Lower leg skin (tissue), 4 donors: ENCODE measurements around the gene CFAP119. TPM values are rescaled to one million over a fixed set of nuclear protein-coding genes. Genes with fewer than 3 reads are reported as not detected.

Source experiments
- DNase-seq, 2 donors: peaks; one replicate each; pipeline ENCODE4 v3.0.0-alpha.2; 2019; ENCODE audit warnings: low spot score in 2 of 2
- H3K4me3 ChIP-seq: fragments of 200-600 bp; sonication (generic); 2 replicates; pipeline ENCODE4 v1.5.1; 2017; ENCODE audit warnings: mild to moderate bottlenecking, low read depth; ENCODE audit not compliant: poor library complexity, severe bottlenecking
- CTCF ChIP-seq, 3 donors: fragments of 450-650 bp; IDR thresholded peaks; one replicate each; pipeline ENCODE4 v1.5.1; 2016; ENCODE audit warnings: antibody characterized with exemption in 3 of 3, mild to moderate bottlenecking in 3 of 3, moderate library complexity in 2 of 3
- POLR2A ChIP-seq, 2 donors: fragments of 450-650 bp; IDR thresholded peaks; one replicate each; pipeline ENCODE4 v1.6.1; 2016 to 2017; ENCODE audit warnings: antibody characterized with exemption in 2 of 2, mild to moderate bottlenecking in 1 of 2, moderate library complexity in 1 of 2
- WGBS, 2 donors: methylation state at CpG; one replicate each; pipeline ENCODE4 v1.1.5; 2018; 5-methylcytosine and 5-hydroxymethylcytosine counted together
- intact Hi-C: fragments of 100-400 bp; cut with DNase I; formaldehyde crosslinking; loops from one replicate; pipeline ENCODE4 v1.15.0; 2023; ENCODE audit warnings: low total_unique reads
- total RNA-seq, 4 donors: library from RNA; depleted of rRNA; stranded (reverse); fragments of >200 nt; gene quantifications; one replicate each; pipeline ENCODE4 v1.1.0, GENCODE V29; 2016

CFAP119 gene
- total RNA-seq, 4 donors from 2014 or later: 1.2 to 4.1 (median 2.6) TPM

- intact Hi-C loops: no loop called here
- peak in 1 of 2 donors; percentile 69 for DNase-seq
- 95 to 99% methylated on average over 6 to 12 of the region's 12 CpGs for WGBS, 2 donors
- H3K4me3 ChIP-seq: no peak overlapping the region
- no peak for TF ChIP-seq CTCF (IDR thresholded peaks at IDR 0.05)
- no peak for TF ChIP-seq POLR2A (IDR thresholded peaks at IDR 0.05)
Observed at GRCh38 chr16:30764816-30765465, 3.1 kb upstream of the CFAP119 start.

GRCh38 chr16:30764086-30764485, 2.2 kb upstream of the CFAP119 start:
- WGBS, 2 donors: 87 to 92% methylated on average over 11 of the region's 11 CpGs
- TF ChIP-seq CTCF (IDR thresholded peaks at IDR 0.05) (no peak), POLR2A (IDR thresholded peaks at IDR 0.05) (no peak)
- H3K4me3 ChIP-seq: no peak overlapping the region
- peak in 1 of 2 donors; percentile 78 for DNase-seq
- intact Hi-C loops: no loop called here

GRCh38 chr16:30762991-30763725, 1.3 kb upstream of the CFAP119 start:
- peak in 1 of 2 donors; percentile 57 for DNase-seq
- 57 to 62% methylated on average over 15 of the region's 15 CpGs for WGBS, 2 donors
- H3K4me3 ChIP-seq: peak overlapping the region; percentile 79
- intact Hi-C loops: no loop called here
- no peak for TF ChIP-seq POLR2A (IDR thresholded peaks at IDR 0.05)
- no peak for TF ChIP-seq CTCF (IDR thresholded peaks at IDR 0.05)

DNA sequence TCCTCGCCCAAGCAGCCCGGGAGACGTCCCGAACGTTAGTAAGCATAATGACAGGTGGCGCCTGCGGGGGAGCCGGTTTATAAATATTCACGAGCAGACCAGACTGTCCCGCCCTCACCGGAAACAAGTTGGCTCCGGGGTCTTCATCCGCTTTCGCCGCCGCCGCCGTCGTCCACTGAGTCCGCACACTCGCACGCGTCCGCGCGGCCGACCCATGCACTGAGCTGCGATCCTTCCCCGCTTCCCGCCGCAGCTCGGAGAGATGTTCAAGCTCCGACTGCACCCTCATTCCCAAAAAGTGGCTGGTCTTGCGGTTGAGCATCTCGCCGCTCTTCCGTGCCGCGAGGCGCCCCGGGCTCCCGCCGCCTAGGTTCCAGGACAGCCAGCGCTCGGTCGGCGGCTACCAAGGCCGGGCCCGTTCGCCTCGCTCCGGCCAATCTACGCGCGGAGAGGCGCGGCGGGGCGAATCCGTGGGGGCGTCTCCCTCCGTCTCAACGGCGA, 385 bp downstream of the CFAP119 start:
- WGBS, 2 donors: 0 to 1% methylated on average over 20 to 47 of the region's 64 CpGs

More for the DNA sequence above, 385 bp downstream of the CFAP119 start:
- intact Hi-C loops: no loop called here
- no peak for DNase-seq
- TF ChIP-seq POLR2A (IDR thresholded peaks at IDR 0.05) (no peak), CTCF (IDR thresholded peaks at IDR 0.05) (no peak)
- H3K4me3 ChIP-seq: peak overlapping the region; percentile 74
